T-helper 2 cell treated with Interferon-gamma antibody and Interleukin-4, amounts not matched to agents 5 μg/mL and 100 μg/mL, for 36 hours (primary cell): ENCODE measurements around the gene GJB3.

ENCODE experiments used
- DNase-seq: peaks from one replicate; pipeline ENCODE4 v3.0.0; 2021; ENCODE audit warnings: low spot score
- H3K27ac Mint-ChIP-seq: one replicate; pipeline ENCODE4 v1.8.0; 2021; ENCODE audit warnings: mild to moderate bottlenecking, mixed read lengths
- H3K27me3 Mint-ChIP-seq: one replicate; pipeline ENCODE4 v1.8.0; 2021; ENCODE audit warnings: low read depth, mixed read lengths
- H3K36me3 Mint-ChIP-seq: one replicate; pipeline ENCODE4 v1.8.0; 2021; ENCODE audit warnings: low read depth, mixed read lengths
- H3K4me1 Mint-ChIP-seq: one replicate; pipeline ENCODE4 v1.8.0; 2021; ENCODE audit warnings: low read depth, mixed read lengths
- H3K4me3 Mint-ChIP-seq: one replicate; pipeline ENCODE4 v1.8.0; 2022; ENCODE audit warnings: mild to moderate bottlenecking, moderate library complexity, mixed read lengths
- H3K9me3 Mint-ChIP-seq: one replicate; pipeline ENCODE4 v1.8.0; 2021; ENCODE audit warnings: mixed read lengths

GJB3 gene

DNA sequence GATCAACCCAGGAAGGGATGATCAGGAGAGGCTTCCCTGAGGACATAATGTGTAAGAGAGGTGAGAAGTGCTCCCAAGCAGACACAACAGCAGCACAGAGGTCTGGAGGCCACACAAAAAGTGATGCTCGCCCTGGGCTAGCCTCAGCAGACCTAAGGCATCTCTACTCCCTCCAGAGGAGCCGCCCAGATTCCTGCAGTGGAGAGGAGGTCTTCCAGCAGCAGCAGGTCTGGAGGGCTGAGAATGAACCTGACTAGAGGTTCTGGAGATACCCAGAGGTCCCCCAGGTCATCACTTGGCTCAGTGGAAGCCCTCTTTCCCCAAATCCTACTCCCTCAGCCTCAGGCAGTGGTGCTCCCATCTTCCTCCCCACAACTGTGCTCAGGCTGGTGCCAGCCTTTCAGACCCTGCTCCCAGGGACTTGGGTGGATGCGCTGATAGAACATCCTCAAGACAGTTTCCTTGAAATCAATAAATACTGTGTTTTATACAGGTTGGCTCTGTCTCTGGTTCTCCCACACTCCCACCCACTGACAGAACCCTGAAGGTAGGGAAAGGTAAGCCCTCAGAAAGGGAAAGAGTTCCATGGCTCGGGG lies 5.0 kb downstream of the GJB3 start:
- no peak overlapping the region for H3K27ac Mint-ChIP-seq
- no peak overlapping the region for H3K4me3 Mint-ChIP-seq

DNA sequence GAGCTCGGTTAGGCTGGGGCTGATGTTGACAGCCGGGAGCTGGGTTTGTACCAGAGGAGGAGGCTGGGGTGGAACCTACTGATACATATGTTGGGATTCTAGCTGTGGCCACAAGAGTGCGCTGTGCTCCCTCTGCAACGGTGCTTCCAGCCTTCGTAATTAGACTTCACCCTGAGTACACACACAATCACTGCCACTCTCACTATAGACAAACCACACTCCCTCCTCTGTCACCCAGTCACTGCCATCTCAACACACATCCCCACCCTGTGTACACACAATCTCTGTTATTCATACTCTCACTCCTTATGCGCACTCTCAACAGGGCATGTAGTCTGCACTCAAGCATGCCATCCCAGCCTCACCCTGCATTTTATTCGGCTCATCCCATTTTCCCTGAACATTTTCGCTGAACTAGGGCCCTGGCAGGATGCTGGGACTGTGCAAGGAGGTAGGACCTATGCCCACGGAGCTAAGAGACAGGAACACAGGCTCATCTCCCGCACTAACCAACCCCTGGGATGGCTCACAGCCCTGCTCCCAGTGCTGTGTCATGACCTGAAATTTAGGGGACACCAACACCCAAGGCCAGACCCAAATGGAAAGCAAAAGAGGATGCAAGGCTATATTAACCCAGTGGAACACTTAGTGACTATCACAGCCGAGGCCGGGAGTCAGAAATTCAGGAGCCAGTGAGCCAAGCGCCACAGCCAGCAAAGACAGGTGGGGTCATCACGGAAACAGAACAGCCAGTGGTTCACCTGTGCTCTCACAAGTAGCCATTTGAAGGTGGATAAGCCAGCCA lies 5.7 kb downstream of the GJB3 start:
- Mint-ChIP-seq H3K36me3 (no peaks in the 10 kb centered on the region), H3K27ac (no peak overlapping the region), H3K9me3 (no peaks in the 10 kb centered on the region), H3K4me3 (no peak overlapping the region), H3K27me3 (peaks cover 23% of the 10 kb centered on the region), H3K4me1 (peaks cover 6% of the 10 kb centered on the region)
- DNase-seq, result peak; percentile 47

More for the DNA sequence above, 5.0 kb downstream of the GJB3 start:
- Mint-ChIP-seq H3K4me1 (peaks cover 6% of the 10 kb centered on the region), H3K9me3 (no peaks in the 10 kb centered on the region), H3K27me3 (peaks cover 19% of the 10 kb centered on the region), H3K36me3 (no peaks in the 10 kb centered on the region)
- DNase-seq, result no peak

DNA sequence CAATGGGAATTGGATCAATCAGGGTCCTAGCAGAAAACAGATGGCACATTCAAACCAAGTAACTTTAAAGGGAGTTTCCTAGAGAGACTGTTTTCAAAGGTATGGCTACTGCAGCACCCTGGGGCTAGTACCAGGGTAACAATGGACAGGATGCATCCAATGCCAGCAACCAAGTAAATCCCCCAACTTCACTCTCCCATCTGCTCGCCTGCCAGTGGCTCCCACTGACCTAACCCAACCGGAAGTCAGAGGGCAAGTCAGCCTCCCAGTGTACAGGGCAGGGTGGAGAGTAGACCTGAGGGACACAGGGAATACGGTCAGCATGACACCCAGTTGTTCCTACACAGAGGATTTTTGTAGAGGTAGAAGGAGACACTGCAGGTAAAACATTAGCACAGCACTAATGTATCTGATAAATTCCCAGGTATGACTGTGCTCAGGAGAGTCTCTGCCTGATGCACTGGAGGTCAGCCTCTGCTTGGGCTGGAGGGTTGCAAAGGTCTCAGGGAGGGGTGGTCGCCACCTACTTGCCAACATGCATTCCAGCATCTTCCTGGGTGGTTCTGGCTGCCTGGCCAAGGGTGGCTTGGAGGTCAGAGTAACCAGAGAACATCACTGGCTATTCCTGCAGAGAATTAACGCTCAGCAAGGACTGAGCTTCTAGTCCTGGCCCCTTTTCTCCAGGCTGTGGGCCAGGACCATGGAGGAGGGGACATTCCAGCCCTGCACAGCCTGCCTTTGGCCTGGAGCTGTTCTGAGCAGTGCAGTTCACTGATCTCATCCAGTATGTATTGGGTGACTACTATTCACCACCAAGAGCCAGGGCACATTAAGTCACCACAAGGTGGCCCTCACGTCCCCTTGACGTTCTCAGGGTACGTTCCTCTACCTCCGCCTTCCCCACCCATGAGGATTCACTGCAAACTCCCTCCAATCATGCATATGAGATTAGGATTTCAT lies 6.7 kb downstream of the GJB3 start:
- Mint-ChIP-seq H3K27me3 (peaks cover 18% of the 10 kb centered on the region), H3K27ac (no peak overlapping the region), H3K4me3 (no peak overlapping the region), H3K36me3 (no peaks in the 10 kb centered on the region), H3K9me3 (no peaks in the 10 kb centered on the region), H3K4me1 (peaks cover 6% of the 10 kb centered on the region)
- DNase-seq, result no peak

DNA sequence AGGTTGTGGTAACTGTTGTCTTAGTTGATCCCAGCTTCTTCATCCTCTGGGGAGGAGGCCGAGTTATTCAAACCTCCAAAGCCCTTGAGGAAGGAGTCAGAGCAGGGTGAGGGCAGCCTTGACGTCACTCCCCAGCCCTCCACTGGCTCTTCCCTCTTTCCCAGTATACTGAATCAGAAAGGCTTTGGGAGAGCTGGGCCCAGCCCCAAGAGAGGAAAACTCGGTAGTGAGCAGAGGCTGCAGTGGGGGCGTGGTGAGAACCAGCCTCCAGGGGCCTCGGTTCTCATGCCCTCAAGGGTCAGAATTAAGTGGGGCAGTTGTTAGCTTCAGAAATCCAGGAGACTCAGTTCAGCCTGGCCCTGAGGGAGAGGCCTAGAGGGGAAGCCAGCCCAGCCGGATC lies 10.0 kb downstream of the GJB3 start:
- Mint-ChIP-seq H3K9me3 (no peaks in the 10 kb centered on the region), H3K4me3 (no peak overlapping the region), H3K4me1 (peaks cover 6% of the 10 kb centered on the region), H3K27ac (no peak overlapping the region), H3K27me3 (peaks cover 14% of the 10 kb centered on the region), H3K36me3 (no peaks in the 10 kb centered on the region)
- no peak for DNase-seq

DNA sequence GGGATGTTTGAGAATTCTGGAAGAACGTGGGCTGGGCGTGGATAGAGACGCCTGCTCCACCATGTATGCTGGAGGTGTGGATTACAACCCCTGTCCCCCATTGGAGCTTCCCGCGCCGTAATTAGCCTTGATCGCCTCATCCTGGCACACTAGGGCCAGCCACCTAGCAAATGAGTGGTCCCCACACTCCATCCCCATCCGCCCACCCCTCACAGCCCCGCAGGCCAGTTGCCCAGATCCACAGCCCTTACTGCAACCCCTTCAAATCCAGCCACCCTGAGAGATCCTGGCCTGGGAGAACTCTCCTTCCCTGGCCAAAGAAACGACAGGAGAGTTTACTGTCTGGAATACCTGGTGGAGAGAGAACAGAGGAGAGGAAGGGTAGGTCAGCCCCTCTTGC lies 11.4 kb downstream of the GJB3 start:
- Mint-ChIP-seq H3K4me3 (peak overlapping the region; percentile 55), H3K36me3 (no peaks in the 10 kb centered on the region), H3K27me3 (peaks cover 14% of the 10 kb centered on the region), H3K9me3 (no peaks in the 10 kb centered on the region), H3K27ac (no peak overlapping the region), H3K4me1 (peaks cover 6% of the 10 kb centered on the region)
- DNase-seq, result no peak

DNA sequence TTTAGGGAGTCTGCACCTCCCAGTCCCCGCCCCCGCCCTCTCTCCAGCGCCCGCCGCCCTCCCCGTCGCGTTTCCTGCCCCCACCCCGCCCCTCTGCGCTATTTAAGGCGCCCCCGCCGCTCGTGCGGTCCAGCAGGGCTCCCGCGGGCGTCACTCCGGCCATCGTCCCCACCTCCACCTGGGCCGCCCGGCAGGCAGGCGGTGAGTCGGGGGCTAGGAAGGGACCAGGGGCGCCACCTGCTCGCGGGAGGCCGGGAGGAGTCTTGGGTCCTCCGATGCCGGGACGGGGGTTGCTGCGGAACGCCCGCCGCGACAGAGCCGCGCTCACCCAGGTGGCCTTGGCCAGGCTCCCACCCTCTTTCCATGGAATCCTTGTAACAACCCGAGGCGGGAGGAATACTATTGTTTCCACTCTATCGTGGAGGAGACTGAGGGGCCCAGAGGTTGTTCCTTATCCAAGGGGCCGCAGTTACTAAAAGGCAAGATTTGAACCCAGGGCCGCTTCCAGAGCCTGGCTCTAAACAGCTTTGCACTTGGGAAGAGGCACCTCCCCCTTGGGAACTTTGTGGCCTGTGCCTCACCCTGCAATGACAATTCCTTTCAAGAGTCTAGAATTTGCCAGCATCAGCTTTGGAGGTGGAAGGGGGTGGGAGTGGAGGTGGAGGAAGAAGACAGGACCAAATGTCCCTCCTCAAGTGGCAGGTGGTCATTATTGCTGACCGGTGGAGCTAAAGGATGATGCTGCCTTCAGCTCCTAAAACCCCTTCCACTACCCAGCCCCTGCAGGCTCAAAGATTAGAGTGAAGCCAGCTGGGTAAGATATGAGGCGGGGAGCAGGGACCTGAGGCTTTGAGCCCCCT lies 12.1 kb downstream of the GJB3 start, which contains the start of gene GJA4:
GJA4 (plus strand) TSS at position 132 of the 860 bp plus-strand sequence. CDS start 1,215 bp downstream, outside the sequence.
- H3K9me3 Mint-ChIP-seq, result no peaks in the 10 kb centered on the region
- DNase-seq, result no peak
- H3K4me1 Mint-ChIP-seq, result peaks cover 6% of the 10 kb centered on the region
- H3K36me3 Mint-ChIP-seq, result no peaks in the 10 kb centered on the region
- no peak within 1 kb of the TSS for H3K27ac Mint-ChIP-seq
- H3K4me3 Mint-ChIP-seq, result peak within 1 kb of the TSS; percentile 55
- H3K27me3 Mint-ChIP-seq, result peaks cover 14% of the 10 kb centered on the region

DNA sequence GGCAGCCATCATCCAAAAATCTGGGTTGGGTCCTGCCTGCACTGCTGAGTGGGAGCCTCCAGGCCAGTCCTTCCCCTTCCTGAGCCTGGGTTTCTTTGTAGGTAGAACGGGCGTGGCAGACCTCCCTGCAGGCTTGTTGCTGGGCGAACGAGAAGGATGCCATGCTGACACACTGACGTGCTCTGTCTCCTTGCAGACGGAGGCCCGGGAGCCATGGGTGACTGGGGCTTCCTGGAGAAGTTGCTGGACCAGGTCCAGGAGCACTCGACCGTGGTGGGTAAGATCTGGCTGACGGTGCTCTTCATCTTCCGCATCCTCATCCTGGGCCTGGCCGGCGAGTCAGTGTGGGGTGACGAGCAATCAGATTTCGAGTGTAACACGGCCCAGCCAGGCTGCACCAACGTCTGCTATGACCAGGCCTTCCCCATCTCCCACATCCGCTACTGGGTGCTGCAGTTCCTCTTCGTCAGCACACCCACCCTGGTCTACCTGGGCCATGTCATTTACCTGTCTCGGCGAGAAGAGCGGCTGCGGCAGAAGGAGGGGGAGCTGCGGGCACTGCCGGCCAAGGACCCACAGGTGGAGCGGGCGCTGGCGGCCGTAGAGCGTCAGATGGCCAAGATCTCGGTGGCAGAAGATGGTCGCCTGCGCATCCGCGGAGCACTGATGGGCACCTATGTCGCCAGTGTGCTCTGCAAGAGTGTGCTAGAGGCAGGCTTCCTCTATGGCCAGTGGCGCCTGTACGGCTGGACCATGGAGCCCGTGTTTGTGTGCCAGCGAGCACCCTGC lies 13.2 kb downstream of the GJB3 start:
- H3K36me3 Mint-ChIP-seq, result no peaks in the 10 kb centered on the region
- H3K4me1 Mint-ChIP-seq, result peaks cover 6% of the 10 kb centered on the region
- H3K27me3 Mint-ChIP-seq, result peaks cover 14% of the 10 kb centered on the region
- no peak overlapping the region for H3K27ac Mint-ChIP-seq
- no peaks in the 10 kb centered on the region for H3K9me3 Mint-ChIP-seq
- DNase-seq, result no peak
- no peak overlapping the region for H3K4me3 Mint-ChIP-seq

DNA sequence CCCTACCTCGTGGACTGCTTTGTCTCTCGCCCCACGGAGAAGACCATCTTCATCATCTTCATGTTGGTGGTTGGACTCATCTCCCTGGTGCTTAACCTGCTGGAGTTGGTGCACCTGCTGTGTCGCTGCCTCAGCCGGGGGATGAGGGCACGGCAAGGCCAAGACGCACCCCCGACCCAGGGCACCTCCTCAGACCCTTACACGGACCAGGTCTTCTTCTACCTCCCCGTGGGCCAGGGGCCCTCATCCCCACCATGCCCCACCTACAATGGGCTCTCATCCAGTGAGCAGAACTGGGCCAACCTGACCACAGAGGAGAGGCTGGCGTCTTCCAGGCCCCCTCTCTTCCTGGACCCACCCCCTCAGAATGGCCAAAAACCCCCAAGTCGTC lies 13.8 kb downstream of the GJB3 start:
- Mint-ChIP-seq H3K27ac (no peak overlapping the region), H3K4me3 (no peak overlapping the region), H3K27me3 (peaks cover 11% of the 10 kb centered on the region), H3K36me3 (no peaks in the 10 kb centered on the region), H3K4me1 (peaks cover 6% of the 10 kb centered on the region), H3K9me3 (no peaks in the 10 kb centered on the region)
- no peak for DNase-seq

DNA sequence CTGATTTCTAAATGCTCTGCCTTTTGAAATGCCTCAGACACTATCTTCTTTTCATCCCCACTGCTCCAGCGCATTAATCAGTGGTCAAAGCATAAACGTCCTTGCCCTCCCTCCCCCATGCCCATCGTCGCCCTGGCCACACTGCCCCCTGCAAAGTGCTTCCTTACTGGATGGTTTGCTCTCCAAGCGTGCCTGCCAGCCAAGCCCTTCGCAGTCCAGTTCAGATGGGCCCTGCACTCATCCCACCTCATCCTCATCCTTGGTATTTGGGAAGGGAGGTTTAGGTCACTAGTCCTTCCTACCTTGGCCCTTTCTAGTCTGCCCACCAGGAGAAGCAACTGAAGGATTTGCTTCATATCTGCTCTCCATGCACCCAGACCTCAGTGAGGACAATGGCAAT lies 14.9 kb downstream of the GJB3 start:
- Mint-ChIP-seq H3K9me3 (no peaks in the 10 kb centered on the region), H3K27me3 (peaks cover 11% of the 10 kb centered on the region), H3K27ac (no peak overlapping the region), H3K4me3 (no peak overlapping the region), H3K4me1 (peaks cover 2% of the 10 kb centered on the region), H3K36me3 (no peaks in the 10 kb centered on the region)
- DNase-seq, result no peak

DNA sequence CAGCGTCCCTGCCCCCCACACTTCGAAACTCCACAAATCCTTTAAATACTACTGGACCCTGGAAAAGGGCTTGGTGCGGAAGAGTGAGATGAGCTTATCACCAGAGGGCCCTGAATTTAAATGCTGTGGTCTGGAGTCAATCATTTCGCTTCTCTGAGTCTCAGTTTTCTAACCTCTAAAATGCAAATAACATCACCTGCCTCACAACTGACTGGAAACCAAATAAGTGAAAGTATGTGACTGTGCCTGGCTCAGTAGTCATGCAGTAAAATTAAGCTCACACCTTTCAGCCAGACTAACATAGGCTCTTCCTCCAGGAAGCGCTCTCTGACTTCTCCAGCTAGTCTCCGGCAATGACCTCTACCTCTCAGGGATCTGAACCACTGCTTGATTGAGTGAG lies 16.0 kb downstream of the GJB3 start:
- H3K9me3 Mint-ChIP-seq, result no peaks in the 10 kb centered on the region
- peaks cover 2% of the 10 kb centered on the region for H3K4me1 Mint-ChIP-seq
- no peaks in the 10 kb centered on the region for H3K36me3 Mint-ChIP-seq
- H3K27ac Mint-ChIP-seq, result no peak overlapping the region
- H3K27me3 Mint-ChIP-seq, result peaks cover 6% of the 10 kb centered on the region
- DNase-seq, result no peak
- no peak overlapping the region for H3K4me3 Mint-ChIP-seq

DNA sequence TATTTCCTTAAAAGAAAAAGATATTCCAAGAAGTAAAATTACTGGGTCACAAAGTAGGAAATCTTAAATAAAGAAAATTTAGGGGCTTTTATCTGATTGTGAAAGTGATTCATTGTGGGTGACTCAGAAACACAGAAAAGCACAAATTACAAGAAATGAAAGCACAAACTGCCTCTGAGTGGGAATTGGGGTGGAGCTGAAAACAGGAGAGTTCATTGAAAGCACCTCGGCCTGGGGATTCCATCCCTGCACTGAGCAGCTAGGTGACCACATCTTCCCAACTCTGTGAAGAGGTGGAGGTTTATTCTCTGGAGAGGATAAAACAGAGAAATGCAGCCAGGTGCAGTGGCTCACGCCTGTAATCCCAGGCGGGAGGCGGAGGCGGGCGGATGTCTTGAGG lies 19.2 kb downstream of the GJB3 start:
- Mint-ChIP-seq H3K27ac (no peak overlapping the region), H3K36me3 (no peaks in the 10 kb centered on the region), H3K9me3 (peaks cover 4% of the 10 kb centered on the region), H3K4me3 (no peak overlapping the region), H3K27me3 (no peaks in the 10 kb centered on the region), H3K4me1 (peaks cover 2% of the 10 kb centered on the region)
- DNase-seq, result peak; percentile 32

DNA sequence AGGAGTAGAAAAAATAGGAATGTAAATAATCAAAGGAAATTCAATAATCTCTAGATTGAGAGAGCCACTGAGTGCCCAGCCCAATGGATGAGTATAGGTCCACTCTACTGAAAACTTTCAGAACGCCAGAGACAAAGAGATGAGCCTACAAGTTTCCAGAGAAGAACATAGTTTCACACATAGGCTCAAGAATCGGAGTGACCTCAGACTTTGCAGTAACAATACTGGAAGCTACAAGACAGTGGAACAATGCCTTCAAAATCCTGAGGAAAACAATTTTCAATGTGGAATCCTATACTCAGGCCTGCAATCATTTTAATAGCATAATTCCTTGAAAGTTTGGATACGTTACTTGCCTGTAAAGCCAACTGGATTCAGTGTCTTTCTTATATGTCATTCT lies 22.8 kb downstream of the GJB3 start:
- no peak for DNase-seq
- Mint-ChIP-seq H3K36me3 (no peaks in the 10 kb centered on the region), H3K4me3 (no peak overlapping the region), H3K27ac (no peak overlapping the region), H3K9me3 (peaks cover 4% of the 10 kb centered on the region), H3K27me3 (no peaks in the 10 kb centered on the region), H3K4me1 (peaks cover 2% of the 10 kb centered on the region)

DNA sequence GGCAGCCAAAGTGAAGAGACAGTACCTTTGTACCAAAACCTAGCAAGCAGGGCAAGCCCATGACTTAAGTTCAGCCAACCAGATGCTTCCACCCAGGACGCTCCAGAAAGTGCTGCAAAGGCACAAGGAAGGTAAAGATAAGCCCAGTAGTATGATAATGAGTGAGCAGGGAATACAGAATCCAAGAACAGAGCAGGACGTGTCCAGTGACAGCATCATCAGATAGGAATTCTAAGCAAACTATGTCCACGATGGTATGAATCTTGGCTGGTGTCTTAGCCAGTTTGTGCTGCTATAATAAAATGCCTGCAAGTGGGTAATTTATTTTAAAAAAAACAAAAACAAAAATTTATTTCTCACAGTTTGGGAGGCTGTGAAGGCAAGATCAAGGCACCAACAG lies 25.4 kb downstream of the GJB3 start:
- Mint-ChIP-seq H3K27ac (no peak overlapping the region), H3K4me3 (no peak overlapping the region), H3K9me3 (peaks cover 8% of the 10 kb centered on the region), H3K27me3 (no peaks in the 10 kb centered on the region), H3K36me3 (no peaks in the 10 kb centered on the region), H3K4me1 (peaks cover 3% of the 10 kb centered on the region)
- no peak for DNase-seq
